Activated naive CD8-positive, alpha-beta T cell treated with anti-CD3 and anti-CD28 coated beads, Interleukin-2, amount 50 U/mL, for 24 hours (primary cell): ENCODE measurements around the gene EHD4.

Source experiments
- ATAC-seq: fragments of 150-1000 bp; cut with Tn5 transposase; one replicate; pipeline ENCODE4 v1.10.0; 2021
- DNase-seq: peaks from one replicate; pipeline ENCODE4 v3.0.0; 2021
- H3K27ac Mint-ChIP-seq: one replicate; pipeline ENCODE4 v1.8.0; 2021; ENCODE audit warnings: mild to moderate bottlenecking, mixed read lengths
- H3K27me3 Mint-ChIP-seq: one replicate; pipeline ENCODE4 v1.8.0; 2021; ENCODE audit warnings: mixed read lengths
- H3K36me3 Mint-ChIP-seq: one replicate; pipeline ENCODE4 v1.8.0; 2021; ENCODE audit warnings: low read depth, mixed read lengths
- H3K4me1 Mint-ChIP-seq: one replicate; pipeline ENCODE4 v1.8.0; 2021; ENCODE audit warnings: mixed read lengths
- H3K4me3 Mint-ChIP-seq: one replicate; pipeline ENCODE4 v1.8.0; 2021; ENCODE audit warnings: mild to moderate bottlenecking, moderate library complexity, mixed read lengths
- H3K9me3 Mint-ChIP-seq: one replicate; pipeline ENCODE4 v1.8.0; 2021; ENCODE audit warnings: mixed read lengths

EHD4 gene

GRCh38 chr15:41989573-41990242 lies 17.4 kb upstream of the EHD4 start:
- no peak overlapping the region for H3K27ac Mint-ChIP-seq
- H3K4me1 Mint-ChIP-seq, result no peaks in the 10 kb centered on the region
- no peak overlapping the region for H3K4me3 Mint-ChIP-seq
- DNase-seq (peak; percentile 90), ATAC-seq (peak; percentile 85)
- H3K27me3 Mint-ChIP-seq, result peaks cover 2% of the 10 kb centered on the region
- no peaks in the 10 kb centered on the region for H3K36me3 Mint-ChIP-seq
- no peaks in the 10 kb centered on the region for H3K9me3 Mint-ChIP-seq

GRCh38 chr15:41988896-41989572 lies 16.7 kb upstream of the EHD4 start:
- peaks cover 2% of the 10 kb centered on the region for H3K27me3 Mint-ChIP-seq
- H3K4me3 Mint-ChIP-seq, result no peak overlapping the region
- DNase-seq, result no peak
- H3K9me3 Mint-ChIP-seq, result no peaks in the 10 kb centered on the region
- peak overlapping the region; percentile 9 for H3K27ac Mint-ChIP-seq
- H3K4me1 Mint-ChIP-seq, result no peaks in the 10 kb centered on the region
- H3K36me3 Mint-ChIP-seq, result no peaks in the 10 kb centered on the region
- no peak for ATAC-seq

- H3K27ac Mint-ChIP-seq, result no peak overlapping the region
- ATAC-seq (no peak), DNase-seq (no peak)
- peaks cover 2% of the 10 kb centered on the region for H3K27me3 Mint-ChIP-seq
- no peaks in the 10 kb centered on the region for H3K9me3 Mint-ChIP-seq
- no peaks in the 10 kb centered on the region for H3K36me3 Mint-ChIP-seq
- no peaks in the 10 kb centered on the region for H3K4me1 Mint-ChIP-seq
- H3K4me3 Mint-ChIP-seq, result no peak overlapping the region
These were observed 15.5 kb upstream of the EHD4 start for GRCh38 chr15:41987925-41988275.

- H3K36me3 Mint-ChIP-seq, result no peaks in the 10 kb centered on the region
- no peaks in the 10 kb centered on the region for H3K9me3 Mint-ChIP-seq
- no peaks in the 10 kb centered on the region for H3K4me1 Mint-ChIP-seq
- H3K27me3 Mint-ChIP-seq, result peaks cover 2% of the 10 kb centered on the region
- ATAC-seq (no peak), DNase-seq (no peak)
- H3K4me3 Mint-ChIP-seq, result no peak overlapping the region
- no peak overlapping the region for H3K27ac Mint-ChIP-seq
These were observed 15.0 kb upstream of the EHD4 start for GRCh38 chr15:41987246-41987924.

GRCh38 chr15:41985236-41986160 lies 13.1 kb upstream of the EHD4 start:
- Mint-ChIP-seq H3K27ac (no peak overlapping the region), H3K4me1 (no peaks in the 10 kb centered on the region), H3K36me3 (no peaks in the 10 kb centered on the region), H3K9me3 (no peaks in the 10 kb centered on the region), H3K4me3 (no peak overlapping the region), H3K27me3 (peaks cover 2% of the 10 kb centered on the region)
- DNase-seq (no peak), ATAC-seq (no peak)

GRCh38 chr15:41984622-41985021 lies 12.3 kb upstream of the EHD4 start:
- no peak for ATAC-seq
- no peak for DNase-seq
- Mint-ChIP-seq H3K4me3 (no peak overlapping the region), H3K36me3 (no peaks in the 10 kb centered on the region), H3K27me3 (peaks cover 2% of the 10 kb centered on the region), H3K27ac (no peak overlapping the region), H3K4me1 (no peaks in the 10 kb centered on the region), H3K9me3 (no peaks in the 10 kb centered on the region)

- ATAC-seq, result no peak
- Mint-ChIP-seq H3K36me3 (no peaks in the 10 kb centered on the region), H3K27ac (no peak overlapping the region), H3K27me3 (peaks cover 2% of the 10 kb centered on the region), H3K9me3 (no peaks in the 10 kb centered on the region), H3K4me1 (no peaks in the 10 kb centered on the region), H3K4me3 (no peak overlapping the region)
- DNase-seq, result no peak
These were observed 11.5 kb upstream of the EHD4 start for GRCh38 chr15:41983621-41984571.

GRCh38 chr15:41983221-41983620 lies 10.9 kb upstream of the EHD4 start:
- H3K27ac Mint-ChIP-seq, result no peak overlapping the region
- H3K27me3 Mint-ChIP-seq, result no peaks in the 10 kb centered on the region
- no peak for DNase-seq
- H3K4me3 Mint-ChIP-seq, result no peak overlapping the region
- no peaks in the 10 kb centered on the region for H3K9me3 Mint-ChIP-seq
- H3K4me1 Mint-ChIP-seq, result no peaks in the 10 kb centered on the region
- ATAC-seq, result no peak
- H3K36me3 Mint-ChIP-seq, result no peaks in the 10 kb centered on the region

- H3K27me3 Mint-ChIP-seq, result peaks cover 1% of the 10 kb centered on the region
- H3K36me3 Mint-ChIP-seq, result no peaks in the 10 kb centered on the region
- no peaks in the 10 kb centered on the region for H3K9me3 Mint-ChIP-seq
- DNase-seq (no peak), ATAC-seq (no peak)
- no peaks in the 10 kb centered on the region for H3K4me1 Mint-ChIP-seq
- no peak overlapping the region for H3K27ac Mint-ChIP-seq
- no peak overlapping the region for H3K4me3 Mint-ChIP-seq
These were observed 10.0 kb upstream of the EHD4 start for GRCh38 chr15:41982133-41982930.

GRCh38 chr15:41981371-41982132 lies 9.2 kb upstream of the EHD4 start:
- peaks cover 4% of the 10 kb centered on the region for H3K27me3 Mint-ChIP-seq
- no peak for ATAC-seq

GRCh38 chr15:41980654-41981323 lies 8.4 kb upstream of the EHD4 start:
- no peaks in the 10 kb centered on the region for H3K4me1 Mint-ChIP-seq
- DNase-seq, result no peak
- H3K27me3 Mint-ChIP-seq, result peaks cover 8% of the 10 kb centered on the region
- H3K4me3 Mint-ChIP-seq, result no peak overlapping the region
- H3K36me3 Mint-ChIP-seq, result no peaks in the 10 kb centered on the region
- ATAC-seq, result no peak
- no peak overlapping the region for H3K27ac Mint-ChIP-seq
- no peaks in the 10 kb centered on the region for H3K9me3 Mint-ChIP-seq

More at GRCh38 chr15:41981371-41982132, 9.2 kb upstream of the EHD4 start:
- Mint-ChIP-seq H3K27ac (no peak overlapping the region), H3K4me1 (no peaks in the 10 kb centered on the region), H3K36me3 (no peaks in the 10 kb centered on the region), H3K9me3 (no peaks in the 10 kb centered on the region), H3K4me3 (no peak overlapping the region)
- DNase-seq, result no peak
